Prostate gland (tissue), 2 donors: Measurements from ENCODE around the gene PLK1.

Source experiments
- CTCF ChIP-seq, 4 experiments: fragments of 200-600 bp in 2 of 4; fragments of 450-650 bp in 2 of 4; sonication (generic) in 2 of 4; IDR thresholded peaks; 1 replicate in 3 of 4; 2 replicates in 1 of 4; pipeline ENCODE4 v1.5.1; 2016 to 2019; ENCODE audit warnings: antibody characterized with exemption in 4 of 4, mild to moderate bottlenecking in 2 of 4, moderate library complexity in 2 of 4
- POLR2A ChIP-seq: fragments of 450-650 bp; IDR thresholded peaks from one replicate; pipeline ENCODE4 v1.6.1; 2016; ENCODE audit warnings: antibody characterized with exemption, mild to moderate bottlenecking

GRCh38 chr16:23668873-23669272 is 9.8 kb upstream of the PLK1 start:
- TF ChIP-seq POLR2A (no peak), CTCF (IDR thresholded peaks at IDR 0.05) (no peak)
